Measurements from ENCODE around the gene C18orf63. TPM values are rescaled to one million over a fixed set of nuclear protein-coding genes. Genes with fewer than 3 reads are reported as not detected.

Gene C18orf63
- total RNA-seq, 2 experiments from 2014 or later, result not detected

GRCh38 chr18:74397572-74397971, 81.9 kb downstream of the C18orf63 start:
- DNase-seq (ENCODE audit: low spot score), result no peak
- Histone ChIP-seq H4K20me1 (ENCODE audit: insufficient read depth, low read length) (no peaks in the 10 kb centered on the region), H3K4me3 (ENCODE audit: low read depth, low read length, poor library complexity, severe bottlenecking) (no peak overlapping the region), H2AFZ (ENCODE audit: low read length) (no peak overlapping the region), H3K36me3 (ENCODE audit: insufficient read depth, low read length) (no peaks in the 10 kb centered on the region), H3K9me2 (ENCODE audit: insufficient read depth, low read length) (no peaks in the 10 kb centered on the region), H3K4me2 (ENCODE audit: low read length) (no peak overlapping the region), H3K4me1 (ENCODE audit: insufficient read depth, low read length, poor library complexity, severe bottlenecking) (no peaks in the 10 kb centered on the region), H3K27ac (ENCODE audit: low read depth, low read length, poor library complexity, severe bottlenecking) (no peak overlapping the region), H3K9me3 (ENCODE audit: low read length) (no peaks in the 10 kb centered on the region), H3K79me2 (ENCODE audit: insufficient read depth, low read depth, low read length) (no peaks in the 10 kb centered on the region)
- ChIA-PET CTCF (ENCODE audit: unreplicated experiment) (no interaction called here), POLR2A (no interaction called here)
- TF ChIP-seq CTCF (conservative IDR thresholded peaks at IDR 0.05; ENCODE audit: low read length) (no peak), EZH2phosphoT487 (IDR thresholded peaks at IDR 0.05; ENCODE audit: borderline replicate concordance, low read depth, low read length) (no peak)
- BruUV-seq (replicated peaks), result no TSS peak
- intact Hi-C loops (cut with micrococcal nuclease; ENCODE audit: unreplicated experiment), result no loop called here

GRCh38 chr18:74399091-74399887, 83.7 kb downstream of the C18orf63 start:
- Histone ChIP-seq H3K36me3 (ENCODE audit: insufficient read depth, low read length) (no peaks in the 10 kb centered on the region), H4K20me1 (ENCODE audit: insufficient read depth, low read length) (no peaks in the 10 kb centered on the region), H3K4me1 (ENCODE audit: insufficient read depth, low read length, poor library complexity, severe bottlenecking) (no peaks in the 10 kb centered on the region), H3K27ac (ENCODE audit: low read depth, low read length, poor library complexity, severe bottlenecking) (no peak overlapping the region), H3K9me2 (ENCODE audit: insufficient read depth, low read length) (no peaks in the 10 kb centered on the region), H2AFZ (ENCODE audit: low read length) (no peak overlapping the region), H3K9me3 (ENCODE audit: low read length) (no peaks in the 10 kb centered on the region), H3K4me2 (ENCODE audit: low read length) (no peak overlapping the region), H3K4me3 (ENCODE audit: low read depth, low read length, poor library complexity, severe bottlenecking) (no peak overlapping the region), H3K79me2 (ENCODE audit: insufficient read depth, low read depth, low read length) (no peaks in the 10 kb centered on the region)
- BruUV-seq (replicated peaks), result no TSS peak
- TF ChIP-seq EZH2phosphoT487 (IDR thresholded peaks at IDR 0.05; ENCODE audit: borderline replicate concordance, low read depth, low read length) (no peak), CTCF (conservative IDR thresholded peaks at IDR 0.05; ENCODE audit: low read length) (no peak)
- intact Hi-C loops (cut with micrococcal nuclease; ENCODE audit: unreplicated experiment), result no loop called here
- no peak for DNase-seq (ENCODE audit: low spot score)
- POLR2A ChIA-PET, result no interaction called here
- CTCF ChIA-PET (ENCODE audit: unreplicated experiment), result no interaction called here

- intact Hi-C loops (cut with micrococcal nuclease; ENCODE audit: unreplicated experiment), result no loop called here
- BruUV-seq (replicated peaks), result no TSS peak
- POLR2A ChIA-PET, result no interaction called here
These were observed 85.2 kb downstream of the C18orf63 start for GRCh38 chr18:74400813-74401212.

More at GRCh38 chr18:74400813-74401212, 85.2 kb downstream of the C18orf63 start:
- Histone ChIP-seq H3K27ac (ENCODE audit: low read depth, low read length, poor library complexity, severe bottlenecking) (no peak overlapping the region), H3K4me1 (ENCODE audit: insufficient read depth, low read length, poor library complexity, severe bottlenecking) (no peaks in the 10 kb centered on the region), H3K9me3 (ENCODE audit: low read length) (no peaks in the 10 kb centered on the region), H3K4me3 (ENCODE audit: low read depth, low read length, poor library complexity, severe bottlenecking) (no peak overlapping the region), H3K4me2 (ENCODE audit: low read length) (no peak overlapping the region), H2AFZ (ENCODE audit: low read length) (no peak overlapping the region), H3K36me3 (ENCODE audit: insufficient read depth, low read length) (no peaks in the 10 kb centered on the region), H4K20me1 (ENCODE audit: insufficient read depth, low read length) (no peaks in the 10 kb centered on the region), H3K9me2 (ENCODE audit: insufficient read depth, low read length) (no peaks in the 10 kb centered on the region), H3K79me2 (ENCODE audit: insufficient read depth, low read depth, low read length) (no peaks in the 10 kb centered on the region)
- CTCF ChIA-PET (ENCODE audit: unreplicated experiment), result no interaction called here
- DNase-seq (ENCODE audit: low spot score), result no peak
- TF ChIP-seq EZH2phosphoT487 (IDR thresholded peaks at IDR 0.05; ENCODE audit: borderline replicate concordance, low read depth, low read length) (no peak), CTCF (conservative IDR thresholded peaks at IDR 0.05; ENCODE audit: low read length) (no peak)

Data from OCI-LY7 (cell line).